AG08396 (cell line): ENCODE measurements around the gene CUEDC2.

Source experiments
- DNase-seq: peaks from one replicate; pipeline ENCODE4 v3.0.0; 2012; ENCODE audit warnings: low spot score, mixed read lengths

The CUEDC2 gene

DNA sequence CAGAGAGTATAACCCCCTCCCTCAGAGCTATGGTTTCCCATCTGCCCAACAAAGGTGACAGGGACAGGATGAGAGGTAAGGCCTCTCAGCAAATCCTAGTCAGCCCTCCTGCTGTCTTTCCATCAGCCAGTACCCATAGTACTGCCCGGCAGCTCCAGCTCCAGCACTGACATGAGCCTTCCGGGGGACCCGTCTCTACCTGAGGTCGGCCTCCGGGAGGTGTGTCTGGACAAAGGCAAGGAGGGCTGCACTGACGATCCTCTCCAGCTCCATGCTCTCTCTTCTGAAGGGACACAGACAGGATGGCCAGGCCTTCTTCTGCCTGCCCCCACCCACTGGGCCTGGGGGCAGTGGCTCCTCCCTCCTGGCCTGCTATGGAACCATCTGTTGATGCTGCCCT lies 7.5 kb downstream of the CUEDC2 start:
- DNase-seq = no peak

- no peak for DNase-seq
These were observed 8.2 kb downstream of the CUEDC2 start for GRCh38 chr10:102424145-102424544.

DNA sequence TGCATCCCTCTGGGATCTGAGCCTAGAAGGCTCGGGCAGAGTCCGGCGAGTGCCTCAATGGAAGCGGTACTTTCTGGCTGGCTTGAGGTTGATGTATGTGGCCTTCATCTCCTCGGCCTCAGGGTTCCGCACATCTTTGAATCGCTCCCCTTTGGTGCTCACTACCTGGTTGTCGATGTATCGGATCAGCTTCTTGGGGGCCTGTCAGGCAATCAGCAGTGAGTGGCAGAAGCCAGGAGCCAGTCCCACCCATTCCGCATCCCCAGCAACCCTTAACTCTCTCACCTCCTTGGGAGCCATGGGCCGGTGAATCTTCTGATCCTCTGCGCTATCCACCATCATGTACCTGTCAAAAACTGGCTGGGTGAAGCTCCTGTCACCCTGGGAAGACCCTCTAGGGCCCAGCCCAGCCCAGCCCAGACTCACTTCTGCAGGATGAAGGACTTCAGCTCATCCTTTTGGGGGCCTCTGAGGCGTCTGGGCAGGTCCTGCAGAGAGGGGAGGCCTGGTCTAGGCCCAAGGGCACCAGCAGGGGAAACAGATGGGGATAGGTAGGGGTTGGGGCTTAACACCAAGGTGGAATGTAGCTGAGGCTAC lies 8.9 kb downstream of the CUEDC2 start:
- DNase-seq = no peak

DNA sequence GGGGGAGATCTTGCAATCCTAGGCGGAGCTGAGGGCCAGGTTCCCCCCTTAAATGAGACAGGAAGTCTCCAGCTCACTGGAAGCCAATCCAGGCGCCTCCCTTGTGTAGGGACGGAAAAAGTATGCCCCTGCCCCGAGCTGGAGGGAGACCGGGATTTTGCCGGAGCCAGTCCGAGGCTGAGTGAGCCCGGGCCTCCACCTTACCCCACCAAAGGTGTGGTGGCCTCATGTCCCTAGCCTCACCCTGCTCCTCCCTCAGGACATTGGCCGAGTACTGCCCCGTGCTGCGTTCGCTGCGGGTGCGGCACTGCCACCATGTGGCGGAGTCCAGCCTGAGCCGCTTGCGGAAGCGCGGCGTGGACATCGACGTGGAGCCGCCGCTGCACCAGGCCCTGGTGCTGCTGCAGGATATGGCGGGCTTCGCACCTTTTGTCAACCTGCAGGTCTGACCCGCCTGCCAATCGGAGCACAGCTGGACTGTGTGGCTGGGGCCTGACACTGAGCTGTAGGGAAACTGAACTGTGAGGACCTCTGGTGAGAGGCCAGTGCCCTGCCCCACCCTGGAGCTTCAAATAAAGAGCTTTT lies 9.7 kb downstream of the CUEDC2 start:
- DNase-seq = peak; percentile 88

GRCh38 chr10:102421757-102422512 lies 10.4 kb downstream of the CUEDC2 start:
- DNase-seq = no peak

- no peak for DNase-seq
These were observed 10.9 kb downstream of the CUEDC2 start for GRCh38 chr10:102421507-102421756.

DNA sequence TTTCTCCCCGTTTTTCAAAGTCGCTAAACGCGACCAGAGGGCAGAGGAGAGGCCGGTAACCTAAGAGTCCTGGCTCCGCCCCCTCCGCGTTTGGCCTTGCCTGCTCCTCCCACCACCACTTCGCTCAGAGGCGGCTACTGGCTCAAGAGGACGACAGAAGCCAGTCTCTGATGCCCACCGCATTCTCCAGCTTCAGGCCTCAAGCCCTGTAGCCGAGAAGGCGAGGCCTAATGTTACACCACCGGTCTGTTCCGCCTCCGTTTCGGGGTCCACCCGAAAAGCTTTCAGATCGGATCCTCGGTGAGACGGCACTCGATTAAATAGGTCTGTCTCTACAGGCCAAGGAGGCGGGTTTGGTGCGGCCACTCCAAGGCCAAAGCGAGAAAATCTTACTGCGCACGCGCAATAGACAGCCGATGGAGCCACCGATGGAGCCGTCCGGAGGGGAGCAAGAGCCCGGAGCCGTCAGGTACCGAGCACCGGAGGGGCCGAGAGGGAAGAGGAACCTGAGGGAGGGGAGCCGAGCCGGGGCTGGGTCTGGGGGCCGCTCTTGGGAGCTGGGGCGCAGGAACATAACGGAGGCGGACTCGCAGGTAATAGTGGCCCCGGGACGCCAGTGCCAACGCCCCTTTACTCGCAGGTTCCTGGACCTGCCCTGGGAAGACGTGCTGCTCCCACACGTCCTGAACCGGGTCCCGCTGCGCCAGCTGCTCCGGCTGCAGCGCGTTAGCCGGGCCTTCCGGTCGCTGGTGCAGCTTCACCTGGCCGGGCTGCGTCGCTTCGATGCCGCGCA lies 11.5 kb downstream of the CUEDC2 start, which contains the start of gene FBXL15:
FBXL15 (plus strand) TSS at position 123 of the 793 bp plus-strand sequence; CDS start at position 417, 294 bp downstream.
- peak; percentile 99 for DNase-seq

DNA sequence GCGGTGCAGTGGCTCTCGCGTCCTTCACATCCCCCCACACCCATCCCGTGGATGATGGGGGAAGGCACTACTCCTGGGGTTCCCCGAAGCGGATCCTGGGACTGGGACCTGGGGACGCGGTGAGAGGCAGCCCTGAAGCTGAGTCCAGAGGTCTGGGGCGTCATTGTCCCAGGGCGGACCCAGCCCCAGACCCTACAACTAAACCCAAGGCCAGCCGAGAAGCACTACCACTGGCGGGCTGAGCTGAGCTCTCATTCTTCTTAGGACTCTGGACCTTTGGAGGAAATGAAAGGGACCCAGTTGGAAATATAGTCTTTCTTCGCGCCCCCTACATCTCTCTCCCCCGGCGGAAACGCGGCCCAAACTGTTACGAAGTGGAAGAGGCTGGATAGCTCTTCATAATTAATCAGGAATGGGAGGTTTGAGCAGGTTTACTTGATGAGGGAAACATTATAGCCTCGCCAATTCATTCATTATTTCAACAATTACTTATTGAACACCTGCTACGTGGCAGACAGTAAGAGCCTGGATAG lies 12.1 kb downstream of the CUEDC2 start:
- DNase-seq = no peak

DNA sequence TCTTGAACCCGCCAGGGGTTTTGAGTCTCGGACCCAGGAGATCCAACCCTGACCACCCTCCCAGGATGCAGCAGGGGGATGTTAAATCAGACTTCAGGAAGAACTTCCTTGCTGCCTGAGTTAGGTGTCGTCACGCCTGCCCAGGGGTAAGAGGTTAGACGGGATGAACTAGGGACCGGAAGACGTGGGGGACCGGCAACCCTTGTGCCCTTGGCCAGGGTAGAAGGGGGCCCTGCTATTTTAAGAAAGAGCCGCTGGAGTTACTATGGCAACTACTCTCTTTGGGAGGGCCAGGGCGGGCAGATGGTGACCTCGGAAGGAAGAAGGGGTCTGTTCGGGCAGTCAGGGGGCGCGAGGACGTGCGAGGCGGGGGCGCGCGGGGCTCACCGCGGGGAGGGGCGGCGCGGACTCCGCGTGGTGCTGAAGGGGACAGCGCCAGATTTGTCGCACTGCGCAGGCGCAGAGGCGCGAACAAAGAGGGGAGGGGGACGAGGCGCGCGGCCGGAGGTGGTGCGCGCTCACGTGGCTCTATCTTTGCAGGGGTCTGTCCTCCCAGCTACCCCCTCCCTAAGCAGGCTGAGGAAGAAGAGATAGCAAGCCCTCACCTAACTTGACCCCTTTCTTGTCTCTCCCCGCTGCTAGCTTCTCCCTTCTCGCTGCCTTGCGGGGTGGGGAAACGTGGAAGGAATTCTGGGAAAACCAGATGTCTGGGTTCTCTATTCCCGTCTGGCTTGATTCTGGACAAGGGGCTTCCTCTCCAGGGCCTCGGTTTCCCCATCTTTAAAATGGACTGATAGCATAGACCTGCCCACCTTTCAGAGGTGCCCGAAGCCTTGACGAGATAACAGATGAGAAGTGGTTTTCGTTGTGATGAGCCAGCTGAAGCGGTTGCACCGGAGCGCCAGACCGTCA lies 12.8 kb downstream of the CUEDC2 start:
- DNase-seq = peak; percentile 82

DNA sequence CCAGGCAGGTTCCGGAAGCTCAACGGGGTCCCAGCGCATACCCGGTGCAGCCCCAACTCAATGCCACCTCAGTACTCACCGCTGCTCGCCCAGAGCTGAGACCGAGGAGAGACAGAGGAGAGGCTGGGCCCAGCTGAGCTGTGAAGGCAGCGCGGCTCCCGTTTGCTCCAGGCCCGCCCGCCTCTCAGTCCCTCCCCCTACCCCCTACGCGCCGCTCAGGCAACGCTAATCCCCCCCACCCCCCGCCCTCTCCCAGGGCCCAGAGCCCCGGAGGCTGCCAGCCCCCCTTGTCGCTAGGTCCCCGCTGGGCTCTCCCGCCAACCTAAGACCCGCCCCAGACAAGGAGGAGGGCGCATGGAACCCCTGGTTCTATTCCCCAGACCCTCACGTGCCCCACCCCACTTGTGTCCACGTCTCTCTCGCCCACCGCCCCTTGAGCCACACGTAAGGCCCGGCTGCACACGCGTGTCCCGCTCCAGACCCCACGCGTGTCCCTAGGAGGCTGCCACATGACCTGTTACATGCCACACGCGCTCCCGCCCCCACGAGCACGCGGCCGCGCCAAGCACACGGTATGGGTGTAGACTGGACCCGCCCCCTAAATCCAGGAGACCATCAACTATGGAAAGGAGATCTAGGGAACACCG lies 13.6 kb downstream of the CUEDC2 start, which contains the start of gene PSD:
PSD (minus strand) TSS at position 164 of the 647 bp plus-strand sequence. CDS start 1,747 bp downstream, outside the sequence.
- DNase-seq = no peak

DNA sequence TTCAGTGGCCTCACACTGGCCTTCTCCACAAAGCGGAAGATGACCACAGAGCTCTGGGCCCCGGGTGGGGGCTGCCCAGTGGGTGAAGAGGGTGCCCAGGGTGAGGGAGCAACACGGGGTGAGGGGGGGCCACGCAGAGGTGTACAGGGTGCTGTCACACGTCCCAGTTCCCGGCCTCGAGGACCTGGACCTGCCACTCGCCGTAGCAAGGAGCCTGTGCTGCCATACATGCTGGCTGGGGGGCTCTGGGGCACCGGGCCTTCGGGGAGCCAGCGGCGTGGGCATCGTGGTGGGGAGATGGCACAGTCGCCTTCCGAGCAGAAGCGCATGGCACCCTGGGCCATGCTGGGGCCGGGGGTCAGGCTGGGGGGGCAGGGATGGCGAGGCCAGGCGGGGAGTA lies 15.7 kb downstream of the CUEDC2 start:
- DNase-seq = no peak

DNA sequence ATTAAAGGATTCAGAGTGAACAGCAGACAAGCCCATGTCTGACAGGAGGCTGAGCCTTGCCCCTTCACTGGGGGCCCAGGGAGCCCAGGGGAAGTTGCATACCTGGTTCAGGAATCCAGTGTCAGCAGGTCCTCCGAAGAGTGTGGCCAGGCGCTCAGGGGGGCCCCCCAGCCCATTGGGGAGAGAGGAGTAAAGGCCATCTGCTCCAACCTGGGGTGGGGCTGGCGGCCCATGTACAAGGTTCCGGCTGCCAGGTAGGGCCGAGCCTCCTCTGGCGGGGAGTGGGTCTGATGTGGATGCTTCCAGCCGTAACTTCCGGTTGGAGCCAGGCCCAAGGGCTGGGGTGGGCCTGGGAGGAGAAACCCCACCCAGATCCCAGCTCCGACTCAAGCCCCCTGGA lies 16.1 kb downstream of the CUEDC2 start:
- no peak for DNase-seq

DNA sequence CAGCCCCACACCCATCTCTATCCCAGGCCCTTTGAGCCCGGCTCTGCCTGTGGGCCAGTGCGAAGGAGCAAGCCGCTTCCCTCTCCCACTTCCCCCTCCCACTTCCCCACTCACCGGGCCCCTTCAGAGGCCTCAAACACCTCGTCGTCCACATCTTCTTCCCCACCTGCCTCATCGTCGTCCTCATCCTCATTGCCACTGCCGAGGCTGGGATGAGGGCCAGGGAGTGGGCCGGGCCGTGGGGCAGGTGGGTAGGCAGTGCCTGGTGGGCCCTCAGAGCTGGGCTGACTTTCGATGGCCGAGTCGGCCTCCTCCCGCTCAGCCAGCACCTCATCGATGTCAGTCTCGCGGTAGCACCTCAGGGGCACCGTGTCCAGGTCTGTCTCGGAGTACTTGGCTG lies 17.6 kb downstream of the CUEDC2 start:
- no peak for DNase-seq

- no peak for DNase-seq
These were observed 18.4 kb downstream of the CUEDC2 start for GRCh38 chr10:102413806-102414561.

GRCh38 chr10:102413053-102413705 lies 19.2 kb downstream of the CUEDC2 start:
- DNase-seq = no peak

- no peak for DNase-seq
These were observed 20.1 kb downstream of the CUEDC2 start for GRCh38 chr10:102412293-102412692.

DNA sequence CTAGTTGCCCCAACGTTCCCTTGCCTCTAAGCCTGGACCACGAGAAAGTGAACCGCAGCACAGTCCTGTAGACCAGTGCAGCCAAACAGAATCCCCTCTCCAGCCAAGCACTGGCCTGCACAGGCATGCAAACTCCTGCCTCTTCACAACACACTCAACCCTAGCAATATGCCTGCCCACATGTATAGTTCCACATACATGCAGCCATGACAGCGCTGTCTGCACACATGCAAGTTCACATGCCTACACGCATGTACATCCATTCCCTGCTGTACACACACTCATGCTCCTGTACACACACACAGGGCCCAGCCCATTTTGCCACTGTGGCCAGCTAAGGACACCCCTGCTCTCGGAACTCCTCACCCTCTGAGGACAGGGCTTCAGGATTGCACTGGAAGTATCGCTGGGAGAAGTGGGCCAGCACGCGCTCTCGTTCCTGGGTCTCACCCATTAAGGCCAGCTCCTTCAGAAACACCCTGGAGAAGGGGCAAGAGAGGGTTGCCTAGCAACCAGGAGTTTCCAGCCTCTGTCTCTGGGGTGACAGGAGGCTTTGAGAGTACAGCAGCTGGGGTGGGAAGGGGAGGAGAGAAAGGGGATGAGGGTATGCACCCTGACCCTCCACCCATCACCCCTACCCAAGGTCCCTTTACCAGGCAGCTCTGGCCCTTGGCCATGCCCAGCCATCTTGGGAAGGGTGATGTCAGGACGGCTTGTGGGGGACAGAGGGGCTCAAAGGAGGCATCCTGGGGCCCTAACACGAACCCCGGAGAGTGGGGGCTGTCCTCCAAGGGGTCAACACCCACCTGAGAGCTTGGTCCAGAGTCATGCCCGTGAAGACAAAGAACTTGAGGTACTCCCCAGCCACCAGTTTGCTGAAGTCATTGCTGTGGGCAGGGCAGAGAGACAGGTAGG lies 20.8 kb downstream of the CUEDC2 start:
- DNase-seq = no peak

GRCh38 chr10:102410429-102411073 lies 21.8 kb downstream of the CUEDC2 start:
- DNase-seq = no peak
